ENCODE results near the gene CNTNAP2.

The CNTNAP2 gene

GRCh38 chr7:146728141-146728540 is 611.5 kb downstream of the CNTNAP2 start:
- Histone ChIP-seq H3K27ac (ENCODE audit: low read depth, low read length) (no peak overlapping the region), H3K36me3 (ENCODE audit: control insufficient read depth, insufficient read depth, low read length) (no peaks in the 10 kb centered on the region), H3K4me1 (ENCODE audit: control insufficient read depth, insufficient read depth, low read length) (no peaks in the 10 kb centered on the region), H3K9ac (ENCODE audit: low read length) (no peak overlapping the region), H3K4me3 (ENCODE audit: low read length) (no peak overlapping the region), H3K27me3 (ENCODE audit: control insufficient read depth, insufficient read depth, low read length) (no peaks in the 10 kb centered on the region)

GRCh38 chr7:146728611-146729010 is 612.0 kb downstream of the CNTNAP2 start:
- Histone ChIP-seq H3K9ac (ENCODE audit: low read length) (no peak overlapping the region), H3K4me3 (ENCODE audit: low read length) (no peak overlapping the region), H3K4me1 (ENCODE audit: control insufficient read depth, insufficient read depth, low read length) (no peaks in the 10 kb centered on the region), H3K27ac (ENCODE audit: low read depth, low read length) (no peak overlapping the region), H3K27me3 (ENCODE audit: control insufficient read depth, insufficient read depth, low read length) (no peaks in the 10 kb centered on the region), H3K36me3 (ENCODE audit: control insufficient read depth, insufficient read depth, low read length) (no peaks in the 10 kb centered on the region)

GRCh38 chr7:146731185-146731584 is 614.6 kb downstream of the CNTNAP2 start:
- Histone ChIP-seq H3K36me3 (ENCODE audit: control insufficient read depth, insufficient read depth, low read length) (no peaks in the 10 kb centered on the region), H3K4me3 (ENCODE audit: low read length) (no peak overlapping the region), H3K27ac (ENCODE audit: low read depth, low read length) (no peak overlapping the region), H3K27me3 (ENCODE audit: control insufficient read depth, insufficient read depth, low read length) (no peaks in the 10 kb centered on the region), H3K9ac (ENCODE audit: low read length) (no peak overlapping the region), H3K4me1 (ENCODE audit: control insufficient read depth, insufficient read depth, low read length) (no peaks in the 10 kb centered on the region)

GRCh38 chr7:146735992-146736391 is 619.4 kb downstream of the CNTNAP2 start:
- H3K9ac ChIP-seq (ENCODE audit: low read length), result no peak overlapping the region
- no peaks in the 10 kb centered on the region for H3K36me3 ChIP-seq (ENCODE audit: control insufficient read depth, insufficient read depth, low read length)
- H3K4me3 ChIP-seq (ENCODE audit: low read length), result no peak overlapping the region
- no peaks in the 10 kb centered on the region for H3K27me3 ChIP-seq (ENCODE audit: control insufficient read depth, insufficient read depth, low read length)
- no peaks in the 10 kb centered on the region for H3K4me1 ChIP-seq (ENCODE audit: control insufficient read depth, insufficient read depth, low read length)
- H3K27ac ChIP-seq (ENCODE audit: low read depth, low read length), result no peak overlapping the region

- Histone ChIP-seq H3K4me3 (ENCODE audit: low read length) (no peak overlapping the region), H3K36me3 (ENCODE audit: control insufficient read depth, insufficient read depth, low read length) (no peaks in the 10 kb centered on the region), H3K9ac (ENCODE audit: low read length) (no peak overlapping the region), H3K27ac (ENCODE audit: low read depth, low read length) (no peak overlapping the region), H3K27me3 (ENCODE audit: control insufficient read depth, insufficient read depth, low read length) (no peaks in the 10 kb centered on the region), H3K4me1 (ENCODE audit: control insufficient read depth, insufficient read depth, low read length) (no peaks in the 10 kb centered on the region)
Measured at GRCh38 chr7:146736446-146737190, 620.0 kb downstream of the CNTNAP2 start.

- H3K27me3 ChIP-seq (ENCODE audit: control insufficient read depth, insufficient read depth, low read length), result no peaks in the 10 kb centered on the region
- no peak overlapping the region for H3K27ac ChIP-seq (ENCODE audit: low read depth, low read length)
- no peaks in the 10 kb centered on the region for H3K36me3 ChIP-seq (ENCODE audit: control insufficient read depth, insufficient read depth, low read length)
- H3K4me3 ChIP-seq (ENCODE audit: low read length), result no peak overlapping the region
- H3K4me1 ChIP-seq (ENCODE audit: control insufficient read depth, insufficient read depth, low read length), result no peaks in the 10 kb centered on the region
- no peak overlapping the region for H3K9ac ChIP-seq (ENCODE audit: low read length)
Measured at GRCh38 chr7:146740039-146740438, 623.4 kb downstream of the CNTNAP2 start.

- Histone ChIP-seq H3K27me3 (ENCODE audit: control insufficient read depth, insufficient read depth, low read length) (no peaks in the 10 kb centered on the region), H3K27ac (ENCODE audit: low read depth, low read length) (no peak overlapping the region), H3K36me3 (ENCODE audit: control insufficient read depth, insufficient read depth, low read length) (no peaks in the 10 kb centered on the region), H3K9ac (ENCODE audit: low read length) (no peak overlapping the region), H3K4me1 (ENCODE audit: control insufficient read depth, insufficient read depth, low read length) (no peaks in the 10 kb centered on the region), H3K4me3 (ENCODE audit: low read length) (no peak overlapping the region)
Measured at GRCh38 chr7:146741911-146742310, 625.3 kb downstream of the CNTNAP2 start.

- Histone ChIP-seq H3K36me3 (ENCODE audit: control insufficient read depth, insufficient read depth, low read length) (no peaks in the 10 kb centered on the region), H3K4me1 (ENCODE audit: control insufficient read depth, insufficient read depth, low read length) (no peaks in the 10 kb centered on the region), H3K27me3 (ENCODE audit: control insufficient read depth, insufficient read depth, low read length) (no peaks in the 10 kb centered on the region), H3K27ac (ENCODE audit: low read depth, low read length) (no peak overlapping the region), H3K9ac (ENCODE audit: low read length) (no peak overlapping the region), H3K4me3 (ENCODE audit: low read length) (no peak overlapping the region)
Measured at GRCh38 chr7:146754385-146754784, 637.8 kb downstream of the CNTNAP2 start.

- no peak overlapping the region for H3K27ac ChIP-seq (ENCODE audit: low read depth, low read length)
- H3K9ac ChIP-seq (ENCODE audit: low read length), result no peak overlapping the region
- H3K27me3 ChIP-seq (ENCODE audit: control insufficient read depth, insufficient read depth, low read length), result no peaks in the 10 kb centered on the region
- H3K36me3 ChIP-seq (ENCODE audit: control insufficient read depth, insufficient read depth, low read length), result no peaks in the 10 kb centered on the region
- no peaks in the 10 kb centered on the region for H3K4me1 ChIP-seq (ENCODE audit: control insufficient read depth, insufficient read depth, low read length)
- no peak overlapping the region for H3K4me3 ChIP-seq (ENCODE audit: low read length)
Measured at GRCh38 chr7:146755585-146755984, 639.0 kb downstream of the CNTNAP2 start.

GRCh38 chr7:146764458-146764857 is 647.9 kb downstream of the CNTNAP2 start:
- H3K4me1 ChIP-seq (ENCODE audit: control insufficient read depth, insufficient read depth, low read length), result no peaks in the 10 kb centered on the region
- no peak overlapping the region for H3K9ac ChIP-seq (ENCODE audit: low read length)
- no peak overlapping the region for H3K4me3 ChIP-seq (ENCODE audit: low read length)
- no peaks in the 10 kb centered on the region for H3K36me3 ChIP-seq (ENCODE audit: control insufficient read depth, insufficient read depth, low read length)
- no peak overlapping the region for H3K27ac ChIP-seq (ENCODE audit: low read depth, low read length)
- H3K27me3 ChIP-seq (ENCODE audit: control insufficient read depth, insufficient read depth, low read length), result no peaks in the 10 kb centered on the region

GRCh38 chr7:146768957-146769356 is 652.4 kb downstream of the CNTNAP2 start:
- Histone ChIP-seq H3K9ac (ENCODE audit: low read length) (no peak overlapping the region), H3K27me3 (ENCODE audit: control insufficient read depth, insufficient read depth, low read length) (no peaks in the 10 kb centered on the region), H3K36me3 (ENCODE audit: control insufficient read depth, insufficient read depth, low read length) (no peaks in the 10 kb centered on the region)

GRCh38 chr7:146772601-146773000 is 656.0 kb downstream of the CNTNAP2 start:
- no peaks in the 10 kb centered on the region for H3K4me1 ChIP-seq (ENCODE audit: control insufficient read depth, insufficient read depth, low read length)
- no peak overlapping the region for H3K27ac ChIP-seq (ENCODE audit: low read depth, low read length)
- H3K9ac ChIP-seq (ENCODE audit: low read length), result no peak overlapping the region
- H3K4me3 ChIP-seq (ENCODE audit: low read length), result no peak overlapping the region
- no peaks in the 10 kb centered on the region for H3K36me3 ChIP-seq (ENCODE audit: control insufficient read depth, insufficient read depth, low read length)
- H3K27me3 ChIP-seq (ENCODE audit: control insufficient read depth, insufficient read depth, low read length), result no peaks in the 10 kb centered on the region

More at GRCh38 chr7:146768957-146769356, 652.4 kb downstream of the CNTNAP2 start:
- Histone ChIP-seq H3K4me1 (ENCODE audit: control insufficient read depth, insufficient read depth, low read length) (no peaks in the 10 kb centered on the region), H3K27ac (ENCODE audit: low read depth, low read length) (no peak overlapping the region), H3K4me3 (ENCODE audit: low read length) (no peak overlapping the region)

GRCh38 chr7:146773506-146773905 is 656.9 kb downstream of the CNTNAP2 start:
- H3K4me1 ChIP-seq (ENCODE audit: control insufficient read depth, insufficient read depth, low read length), result no peaks in the 10 kb centered on the region
- no peak overlapping the region for H3K4me3 ChIP-seq (ENCODE audit: low read length)
- H3K9ac ChIP-seq (ENCODE audit: low read length), result no peak overlapping the region
- H3K27ac ChIP-seq (ENCODE audit: low read depth, low read length), result no peak overlapping the region
- H3K27me3 ChIP-seq (ENCODE audit: control insufficient read depth, insufficient read depth, low read length), result no peaks in the 10 kb centered on the region
- no peaks in the 10 kb centered on the region for H3K36me3 ChIP-seq (ENCODE audit: control insufficient read depth, insufficient read depth, low read length)
